Stimulated activated CD4-positive, alpha-beta T cell treated with anti-CD3 and anti-CD28 coated beads, Interleukin-4, amount 100 ng/mL, for 48 hours (primary cell): Measurements from ENCODE around the gene MACF1.
A peak's percentile ranks its signal among the peaks of the same experiment; 100 is the strongest.
"Not testable (repeated sequence)": the region's sequence is repeated elsewhere in the genome, so short reads cannot be mapped to it uniquely, and the experiment has no call there.

Experiments
- DNase-seq, 2 donors: peaks; one replicate each; pipeline ENCODE4 v3.0.0-alpha.2; 2020; ENCODE audit warnings: low read depth in 2 of 2

MACF1 gene

DNA sequence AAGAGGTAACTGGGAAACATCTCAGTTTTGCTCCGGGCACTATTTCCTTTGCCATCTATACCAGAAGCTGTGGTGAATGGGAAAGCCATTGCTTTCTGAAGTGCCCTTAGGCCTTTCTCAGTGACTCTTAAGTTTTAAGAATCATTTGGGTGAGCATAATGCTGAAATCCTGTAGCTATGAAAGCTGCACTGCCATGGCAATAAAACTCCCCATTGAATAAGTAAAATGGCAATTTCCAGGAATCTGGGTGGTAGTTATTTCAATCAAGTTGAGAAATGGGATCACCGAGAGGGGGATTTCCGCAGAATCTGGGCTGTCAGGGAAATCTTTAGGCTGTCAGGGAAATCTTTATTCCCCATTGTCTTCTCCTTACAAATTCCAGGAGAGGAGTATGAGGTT is 26.8 kb upstream of the MACF1 start:
- DNase-seq = no peak

DNA sequence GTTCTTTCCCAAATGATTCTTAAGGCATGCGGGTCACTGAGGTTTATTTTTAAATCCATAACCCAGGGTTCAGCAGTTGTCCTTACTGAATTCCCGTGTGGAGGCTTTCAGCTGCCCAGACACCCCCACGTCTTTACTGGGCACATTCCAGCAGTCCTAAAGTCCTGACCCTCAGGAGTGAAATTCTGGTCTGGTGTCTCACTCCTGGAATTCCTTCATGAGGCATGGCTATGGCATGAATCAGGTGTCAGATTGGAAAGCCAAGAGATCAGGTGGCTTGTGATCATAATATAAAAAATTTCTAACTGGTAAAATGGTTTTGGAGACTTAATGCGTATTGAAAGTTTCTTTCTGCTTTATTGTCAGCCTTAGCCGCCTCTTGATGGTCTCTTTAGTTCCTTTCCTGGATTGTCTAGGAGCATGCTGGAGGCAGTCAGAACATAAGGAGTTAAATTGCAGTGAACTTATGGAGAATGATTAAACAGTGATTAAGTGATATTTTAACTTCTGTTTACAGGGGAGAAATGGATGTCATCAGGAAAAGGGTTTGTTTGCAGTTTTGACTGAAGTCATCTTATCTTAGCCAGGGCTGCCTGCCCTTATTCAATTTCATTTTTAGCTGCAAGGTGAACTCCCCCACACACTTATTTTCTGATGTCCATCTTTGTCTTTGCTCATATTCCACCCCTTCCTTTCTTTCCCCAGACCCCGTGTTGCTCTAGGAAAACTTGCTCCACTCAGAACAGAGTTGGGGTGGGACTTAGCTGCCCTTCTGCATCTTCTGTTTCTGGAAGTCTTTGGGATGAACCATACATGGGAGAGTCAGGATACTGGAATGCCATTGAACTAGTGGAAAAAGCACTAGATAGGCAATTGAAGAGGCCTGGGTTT is 25.7 kb upstream of the MACF1 start:
- DNase-seq = no peak

DNA sequence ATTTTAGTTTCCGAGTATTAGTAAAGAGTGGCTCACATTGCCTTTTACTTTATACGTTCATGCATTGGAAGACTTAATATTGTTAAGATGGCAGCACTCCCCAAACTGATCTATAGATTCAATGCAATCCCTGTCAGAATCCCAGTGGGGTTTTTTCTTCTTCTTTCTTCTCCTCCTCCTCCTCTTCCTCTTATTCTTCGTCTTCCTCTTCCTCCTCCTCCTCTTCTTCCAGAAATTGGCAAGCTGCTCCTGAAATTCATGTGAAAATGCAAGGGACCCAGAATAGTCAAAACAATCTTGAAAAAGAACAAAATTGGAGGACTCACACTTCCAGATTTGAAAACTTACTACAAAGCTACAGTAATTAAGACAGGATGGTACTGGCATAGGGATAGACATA is 23.2 kb upstream of the MACF1 start:
- DNase-seq = no peak

DNA sequence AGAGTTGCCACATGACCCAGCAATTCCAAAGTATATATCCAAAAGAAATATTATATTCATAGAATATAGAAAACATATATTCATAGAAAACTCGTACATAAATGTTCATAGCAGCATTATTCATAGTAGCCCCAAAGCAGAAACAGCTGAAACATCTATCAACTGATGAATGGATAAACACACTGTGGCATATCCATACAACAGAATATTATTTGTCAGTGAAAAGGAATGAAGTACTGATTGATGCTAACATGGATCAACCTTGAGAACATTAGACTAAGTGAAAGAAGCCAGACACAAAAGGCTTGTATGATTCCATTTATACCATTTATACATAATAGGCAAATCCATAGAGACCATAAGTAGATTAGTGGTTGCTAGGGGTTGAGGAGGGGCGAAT is 21.7 kb upstream of the MACF1 start:
- no peak for DNase-seq

DNA sequence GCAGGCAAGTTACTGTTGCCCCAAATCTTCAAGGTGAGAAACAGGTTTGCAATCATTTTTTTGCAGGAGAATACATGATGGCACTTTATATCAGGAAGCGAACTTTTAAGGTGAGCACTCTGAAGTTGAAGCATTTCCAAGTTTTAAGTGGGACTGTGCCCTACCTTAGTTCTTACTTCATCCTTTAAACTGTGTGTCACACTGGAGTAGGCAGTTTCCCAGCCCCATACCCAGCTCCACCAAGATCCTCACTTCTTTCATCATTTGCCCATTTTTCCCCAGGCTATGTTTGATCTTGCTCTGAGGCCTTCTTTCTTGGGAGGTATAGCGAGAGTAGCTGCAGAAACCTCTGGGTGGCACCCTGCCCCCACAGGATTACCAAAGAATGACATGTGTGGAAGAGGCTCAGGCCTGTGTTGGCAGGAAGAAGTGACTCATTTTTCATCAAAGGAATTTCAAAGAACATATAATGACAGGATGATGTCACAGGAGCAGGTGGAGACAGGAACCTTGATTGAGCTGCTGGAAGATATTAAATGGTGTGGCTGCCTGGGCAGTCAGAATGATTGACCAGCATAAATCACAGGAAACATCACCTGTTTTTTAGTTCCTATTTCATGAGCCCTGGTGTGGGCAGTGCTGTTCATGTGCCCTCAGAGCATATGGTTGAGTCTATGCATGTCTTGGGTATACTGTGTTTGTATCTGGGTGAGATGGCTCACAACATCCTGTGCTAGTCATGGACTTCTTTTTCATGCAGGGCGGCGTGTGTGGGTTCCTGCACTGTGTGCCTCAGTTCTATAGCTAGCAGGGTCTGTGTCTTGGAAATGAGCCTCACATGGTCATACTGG is 20.8 kb upstream of the MACF1 start:
- DNase-seq = peak; percentile 63 to 77

DNA sequence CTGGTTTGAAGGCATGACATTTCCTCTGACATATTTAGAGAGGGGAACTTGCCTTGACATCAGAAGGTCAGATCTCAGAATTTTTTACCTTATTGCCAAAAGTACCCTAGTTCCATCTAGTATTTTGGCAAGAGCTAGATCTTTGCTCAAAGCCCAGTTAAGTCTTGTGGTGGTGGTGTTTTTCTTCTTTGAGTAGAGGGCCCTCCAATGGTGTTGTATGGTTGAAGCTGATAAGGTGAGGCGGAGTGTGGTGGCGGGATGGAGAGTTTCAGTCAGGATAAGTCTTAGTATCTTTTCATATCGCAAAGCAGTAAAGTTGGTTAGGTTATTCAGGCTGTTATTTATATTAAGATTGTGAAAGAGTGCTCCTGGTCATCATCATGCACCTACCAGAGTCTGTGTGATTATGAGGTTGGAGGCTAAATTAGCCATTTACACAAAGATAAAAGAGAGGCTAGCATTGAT is 20.1 kb upstream of the MACF1 start:
- DNase-seq = no peak

DNA sequence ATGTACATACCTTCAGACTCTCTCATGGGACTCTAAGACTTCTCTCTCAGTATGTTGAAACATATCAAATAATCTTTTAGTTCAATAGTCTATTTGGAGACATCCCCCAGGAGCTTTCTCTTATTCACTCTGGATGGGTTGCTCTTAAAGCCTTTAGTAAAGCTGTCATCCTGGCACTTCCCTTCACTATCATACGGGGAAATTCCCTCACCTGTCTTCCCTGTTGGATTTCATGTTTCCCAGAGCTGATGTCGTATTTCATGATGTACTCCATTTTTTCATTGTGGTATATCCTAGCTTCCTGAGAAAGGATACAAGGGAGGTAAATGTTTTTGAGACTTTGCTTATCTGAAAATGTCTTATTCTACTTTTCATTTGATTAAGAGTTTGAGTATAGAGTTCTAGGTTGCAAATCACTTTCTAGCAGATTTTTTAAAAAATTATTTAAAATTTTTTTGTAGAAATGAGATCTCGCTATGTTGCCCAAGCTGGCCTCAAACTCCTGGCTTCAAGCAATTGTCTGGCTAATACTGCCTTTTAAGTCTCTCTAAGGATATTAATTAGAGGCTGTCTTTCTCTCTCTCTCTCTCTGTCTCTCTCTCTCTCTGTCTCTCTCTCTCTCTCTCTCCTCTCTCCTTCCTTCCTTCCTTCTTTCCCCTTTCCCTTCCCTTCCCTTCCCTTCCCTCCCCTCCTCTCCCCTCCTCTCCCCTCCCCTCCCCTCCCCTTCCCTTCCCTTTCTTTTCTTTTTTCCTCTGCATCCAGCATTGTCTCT is 17.0 kb upstream of the MACF1 start:
- DNase-seq = no peak

DNA sequence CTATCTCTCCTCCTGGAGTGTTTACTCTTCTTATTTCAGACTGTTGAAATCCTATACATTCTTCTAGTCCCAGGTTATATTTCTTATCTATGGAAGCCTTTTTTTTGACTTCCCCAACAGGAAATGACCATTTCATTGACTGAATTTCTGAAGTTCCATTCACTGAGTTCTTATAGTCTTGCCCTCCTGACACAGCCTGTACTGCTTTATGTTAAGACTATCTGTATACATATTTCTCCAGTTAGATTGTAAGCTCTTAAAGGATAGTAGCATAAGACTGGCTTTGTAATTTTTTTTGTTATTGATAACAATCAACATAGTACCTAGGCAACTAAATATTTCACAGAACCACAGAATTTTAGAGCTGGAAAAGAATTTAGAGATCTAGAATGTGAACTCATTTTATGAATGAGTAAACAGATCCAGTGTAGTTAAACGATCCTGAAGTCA is 14.9 kb upstream of the MACF1 start:
- DNase-seq = no peak

DNA sequence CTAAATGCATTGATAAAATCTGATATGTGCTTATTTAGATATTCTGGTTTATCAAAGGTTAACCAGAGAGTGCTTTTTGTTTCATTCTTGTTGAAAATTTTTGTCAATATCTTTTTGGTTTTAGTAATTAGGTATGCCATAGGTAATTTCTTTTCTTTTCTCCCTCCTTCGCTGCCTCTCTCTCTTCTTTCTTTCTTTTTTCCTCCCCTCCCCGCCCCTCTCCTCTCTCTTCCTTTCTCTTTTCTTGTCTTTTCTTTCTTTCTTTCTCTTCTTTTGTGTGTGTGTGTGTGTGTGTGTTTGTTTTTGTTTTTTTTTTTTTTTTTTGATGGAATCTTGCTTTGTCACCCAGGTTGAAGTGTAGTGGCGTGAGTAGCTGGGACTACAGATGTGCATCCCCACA is 14.4 kb upstream of the MACF1 start:
- no peak for DNase-seq

DNA sequence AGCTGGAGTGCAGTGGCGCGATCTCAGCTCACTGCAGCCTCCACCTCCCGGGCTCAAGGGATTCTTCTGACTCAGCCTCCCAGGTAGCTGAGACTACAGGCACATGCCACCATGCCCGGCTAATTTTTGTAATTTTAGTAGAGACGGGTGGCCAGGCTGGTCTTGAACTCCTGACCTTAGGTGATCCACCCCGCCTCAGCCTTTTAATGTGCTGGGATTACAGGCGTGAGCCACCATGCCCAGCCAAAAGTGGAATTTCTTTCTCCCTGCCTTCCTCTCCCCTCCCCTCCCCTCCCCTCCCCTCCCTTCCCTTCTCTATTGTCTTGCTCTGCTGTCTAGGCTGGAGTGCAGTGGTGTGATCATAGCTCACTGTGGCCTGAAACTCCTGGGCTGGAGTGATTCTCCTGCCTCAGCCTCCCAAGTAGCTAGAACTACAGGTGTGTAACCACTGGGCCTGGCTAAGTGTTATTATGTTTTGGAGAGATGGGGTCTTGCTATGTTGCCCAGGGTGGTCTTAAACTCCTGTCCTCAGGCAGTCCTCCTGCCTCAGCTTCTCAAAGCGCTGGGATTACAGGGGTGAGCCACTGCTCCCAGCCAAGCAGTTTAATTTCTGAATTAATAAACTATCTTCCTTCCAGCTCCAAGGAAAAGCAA is 10.0 kb upstream of the MACF1 start:
- DNase-seq = no peak

DNA sequence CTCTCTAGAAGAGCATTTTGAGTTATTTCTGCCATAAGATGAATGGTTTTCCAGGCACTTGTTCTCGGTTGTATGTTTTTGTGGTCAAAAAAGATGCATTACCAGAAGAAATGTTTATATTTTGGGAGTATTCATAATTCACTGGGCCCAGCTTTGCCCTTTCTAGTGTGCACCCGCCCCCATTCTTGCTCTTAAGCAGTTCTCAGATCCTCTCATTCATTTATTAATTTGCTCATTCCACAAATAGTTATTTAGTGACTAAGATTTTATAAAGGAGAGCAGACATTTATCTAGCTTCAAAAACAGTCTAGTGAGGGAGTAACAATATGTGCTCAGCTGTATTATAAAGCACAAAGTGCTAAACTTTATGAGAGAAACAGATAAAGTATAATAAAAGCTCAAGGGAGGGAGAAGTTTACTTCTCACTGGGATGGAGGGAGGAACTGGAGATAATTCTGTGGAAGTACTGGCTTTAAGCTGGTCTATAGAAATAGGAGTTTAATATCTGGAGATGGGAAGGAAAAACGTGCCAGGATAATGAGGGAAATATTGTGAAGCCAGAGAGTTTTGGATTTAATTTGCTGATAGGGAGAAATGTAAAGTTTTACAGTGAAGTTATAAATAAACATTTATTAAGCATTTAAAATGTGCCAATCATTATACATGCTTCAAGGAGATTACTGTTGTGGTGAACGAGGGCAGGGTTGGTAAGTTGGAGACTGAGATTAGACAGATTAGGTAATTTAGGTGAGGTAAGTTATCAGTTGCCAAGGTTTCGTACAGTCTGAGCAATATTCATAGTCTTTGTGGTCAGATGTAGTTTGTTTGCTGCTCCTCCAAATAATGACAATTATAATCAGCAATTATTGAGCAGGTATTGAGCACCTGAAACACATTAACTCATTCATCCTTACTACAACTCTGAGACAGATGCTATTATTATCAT is 9.1 kb upstream of the MACF1 start:
- DNase-seq = no peak

DNA sequence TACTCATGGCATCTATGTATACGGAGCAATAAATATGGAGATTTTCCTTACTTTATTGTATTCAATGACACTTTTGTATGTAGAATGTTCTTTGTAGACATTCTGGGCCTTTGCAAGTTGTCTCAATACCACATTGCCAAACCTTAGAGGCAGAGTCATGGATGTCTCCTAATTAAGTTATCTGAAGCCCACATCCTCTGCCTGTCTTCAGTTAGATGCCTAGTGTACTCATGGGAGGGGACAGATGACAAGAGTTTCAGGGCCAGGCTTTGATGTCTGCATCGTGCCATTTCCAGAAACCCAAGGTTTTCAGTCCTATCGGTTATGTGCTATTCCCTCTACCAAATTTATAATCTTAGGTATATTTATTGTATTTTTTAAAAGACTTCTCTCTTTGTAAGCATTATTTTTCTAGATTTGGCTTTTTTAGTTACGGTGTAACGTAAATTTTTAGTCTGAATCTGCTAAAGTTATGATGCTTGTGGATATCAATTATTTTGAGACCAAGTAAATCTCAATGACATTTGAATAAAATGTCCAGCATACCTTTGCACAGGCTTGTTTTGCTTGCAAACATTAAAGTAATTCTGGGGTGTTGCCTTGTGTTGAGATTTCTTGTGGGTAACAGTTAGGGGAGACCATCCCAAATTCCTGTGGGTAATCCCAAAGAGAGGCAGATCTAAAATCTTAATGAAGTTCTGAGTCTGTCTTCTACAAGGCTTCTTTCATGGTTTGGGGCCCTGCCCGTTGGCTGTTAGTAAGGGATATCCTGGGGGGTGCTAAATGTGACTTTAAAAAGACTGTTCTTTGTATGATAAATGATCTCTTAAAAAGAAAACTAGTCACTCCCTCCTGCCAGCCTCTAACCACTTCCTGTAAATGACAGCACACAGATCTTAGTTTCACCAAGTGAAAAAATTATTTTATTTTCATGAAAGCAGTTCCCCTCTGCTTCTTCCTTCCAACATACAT is 8.0 kb upstream of the MACF1 start:
- DNase-seq = peak in 1 of 2 donors; percentile 45

DNA sequence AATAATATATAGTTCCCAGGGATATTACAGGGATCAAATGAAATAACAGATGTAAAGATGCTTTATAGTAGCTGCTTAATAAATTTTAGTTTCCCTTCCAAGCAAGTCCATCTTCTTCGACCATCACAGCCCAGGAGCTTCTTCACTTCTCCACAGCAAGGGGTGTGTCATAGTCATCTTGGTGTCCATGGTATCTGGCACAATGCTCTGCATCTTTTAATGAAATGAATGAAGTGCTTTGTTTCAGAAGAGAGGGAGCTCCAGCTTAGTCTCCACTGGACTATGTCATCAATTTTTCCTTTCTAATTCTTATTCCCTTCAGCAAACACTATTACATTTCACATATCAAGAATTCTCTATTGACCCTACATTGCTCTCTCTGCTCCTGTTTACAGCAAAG is 4.9 kb upstream of the MACF1 start:
- no peak for DNase-seq

DNA sequence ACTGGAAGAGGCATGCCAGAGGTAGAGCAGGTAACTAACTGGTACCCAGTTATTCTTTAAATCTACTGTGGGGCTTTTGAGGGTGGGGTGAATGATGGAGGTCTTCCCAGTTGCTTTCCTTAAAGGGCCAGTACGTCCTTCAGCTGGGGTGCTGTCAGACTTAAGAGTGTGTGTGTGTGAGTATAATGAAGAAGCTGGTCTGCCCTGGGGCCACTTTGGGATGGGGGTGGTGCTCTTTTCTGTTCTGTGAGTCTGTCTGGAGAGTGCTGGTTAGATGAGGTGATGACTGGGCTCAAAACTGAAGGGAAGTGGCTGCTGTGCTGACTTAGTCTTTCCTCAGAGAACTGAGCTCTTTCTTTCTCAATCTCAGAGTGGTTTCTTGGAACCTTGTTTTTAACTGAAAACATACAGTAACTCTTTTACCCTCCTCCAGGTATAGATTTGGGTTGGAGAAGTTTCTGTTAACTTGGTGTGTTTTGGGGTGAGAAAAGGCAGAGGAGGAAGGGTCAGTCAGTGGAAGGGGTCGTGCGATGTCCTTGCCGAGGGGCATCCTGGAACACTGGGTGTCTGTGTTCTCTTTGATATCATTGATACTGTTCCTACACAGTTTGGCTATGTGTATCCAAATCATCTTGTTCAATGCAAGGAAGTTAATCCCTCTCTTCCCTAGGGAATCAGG is 746 bp downstream of the MACF1 start:
- DNase-seq = peak in 1 of 2 donors; percentile 64

DNA sequence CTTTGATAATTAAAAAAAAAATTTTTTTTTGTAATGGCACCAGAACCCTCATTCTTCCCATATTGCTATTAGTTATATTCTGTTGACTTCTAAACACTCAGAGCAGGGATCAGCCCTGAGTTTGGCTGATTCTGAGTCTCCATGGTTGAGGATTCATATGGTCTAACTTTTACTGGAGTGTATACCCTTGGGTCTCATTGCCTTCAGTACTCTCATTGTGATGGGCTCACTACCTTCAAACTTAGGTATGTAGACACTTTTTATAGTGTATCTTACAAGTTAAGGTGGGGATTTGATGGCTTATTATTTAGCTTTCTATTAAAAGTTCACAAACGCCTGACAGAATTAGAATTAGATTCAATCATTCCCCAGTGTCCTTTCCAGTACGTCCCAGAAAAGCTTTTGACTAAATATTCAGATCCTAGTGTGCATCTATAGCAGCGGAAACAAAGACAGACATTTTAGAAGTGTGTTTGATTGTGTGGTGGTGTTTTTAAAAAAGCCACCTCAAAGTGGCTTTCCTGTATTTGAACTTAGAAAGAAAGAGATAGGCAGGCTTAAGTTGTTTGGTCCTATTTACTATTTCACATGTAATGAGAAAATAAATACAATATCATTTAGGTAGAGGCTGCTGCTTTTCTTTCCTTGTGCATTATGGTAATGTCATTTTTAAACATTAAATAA is 1.4 kb downstream of the MACF1 start:
- no peak for DNase-seq

DNA sequence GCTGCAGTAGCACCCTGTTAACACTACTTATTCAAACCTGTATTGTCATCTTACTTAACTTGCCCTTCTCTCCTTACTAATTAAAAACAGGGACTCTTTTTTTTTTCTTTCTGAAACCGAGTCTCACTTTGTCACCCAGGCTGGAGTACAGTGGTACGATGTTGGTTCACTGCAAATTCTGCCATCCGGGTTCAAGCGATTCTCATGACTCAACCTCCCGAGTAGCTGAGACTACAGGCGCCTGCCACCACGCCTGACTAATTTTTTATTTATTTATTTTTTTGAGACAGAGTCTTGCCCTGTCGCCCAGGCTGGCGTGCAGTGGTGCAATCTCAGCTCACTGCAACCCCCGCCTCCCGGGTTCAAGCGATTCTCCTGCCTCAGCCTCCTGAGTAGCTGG is 3.9 kb downstream of the MACF1 start:
- not testable (repeated sequence) for DNase-seq

DNA sequence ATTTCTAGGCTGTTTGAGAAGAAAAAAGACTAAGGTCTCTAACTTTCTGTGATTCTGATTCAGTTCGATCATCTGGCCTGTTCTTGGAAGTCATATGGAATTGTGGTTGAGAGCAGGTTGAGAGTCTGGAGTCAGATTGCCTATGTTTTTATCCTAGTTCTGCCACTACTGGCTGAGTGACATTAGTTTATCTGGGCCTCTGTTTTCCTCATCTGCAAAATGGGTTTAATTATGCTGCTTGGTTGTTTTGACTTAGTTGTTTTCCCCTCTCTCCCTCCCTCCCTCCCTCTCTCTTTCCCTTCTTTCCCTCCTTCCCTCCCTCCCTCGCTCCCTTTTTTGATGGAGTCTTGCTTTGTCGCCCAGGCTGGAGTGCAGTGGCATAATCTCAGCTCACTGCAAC is 6.2 kb downstream of the MACF1 start:
- DNase-seq = no peak

DNA sequence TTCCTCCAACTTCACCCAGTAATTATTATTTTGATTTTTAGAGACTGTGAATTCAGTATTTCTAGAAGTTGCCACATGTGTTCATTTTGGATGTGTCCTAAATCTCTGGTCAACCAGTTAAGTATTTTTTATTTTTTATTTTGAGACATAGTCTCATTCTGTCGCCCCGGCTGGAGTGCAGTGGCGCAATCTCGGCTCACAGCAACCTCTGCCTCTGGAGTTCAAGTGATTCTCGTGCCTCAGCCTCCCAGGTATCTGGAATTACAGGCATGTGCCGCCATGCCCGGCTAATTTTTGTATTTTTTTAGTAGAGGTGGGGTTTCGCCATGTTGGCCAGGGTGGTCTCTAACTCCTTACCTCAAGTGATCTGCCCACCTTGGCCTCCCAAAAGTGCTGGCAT is 8.0 kb downstream of the MACF1 start:
- no peak for DNase-seq
